ELF-1 (cell line): ENCODE measurements around the gene TMEM240.

ENCODE experiments used
- DNase-seq: peaks from one replicate; pipeline ENCODE4 v3.0.0-alpha.2; 2016; ENCODE audit warnings: low read depth, low spot score

Gene TMEM240

GRCh38 chr1:1540090-1540817 lies at the start of gene TMEM240:
Gene TMEM240 (minus strand): TSS chr1:1540624. CDS start chr1:1540346, 278 bp downstream.
- DNase-seq, result peak; percentile 51

DNA sequence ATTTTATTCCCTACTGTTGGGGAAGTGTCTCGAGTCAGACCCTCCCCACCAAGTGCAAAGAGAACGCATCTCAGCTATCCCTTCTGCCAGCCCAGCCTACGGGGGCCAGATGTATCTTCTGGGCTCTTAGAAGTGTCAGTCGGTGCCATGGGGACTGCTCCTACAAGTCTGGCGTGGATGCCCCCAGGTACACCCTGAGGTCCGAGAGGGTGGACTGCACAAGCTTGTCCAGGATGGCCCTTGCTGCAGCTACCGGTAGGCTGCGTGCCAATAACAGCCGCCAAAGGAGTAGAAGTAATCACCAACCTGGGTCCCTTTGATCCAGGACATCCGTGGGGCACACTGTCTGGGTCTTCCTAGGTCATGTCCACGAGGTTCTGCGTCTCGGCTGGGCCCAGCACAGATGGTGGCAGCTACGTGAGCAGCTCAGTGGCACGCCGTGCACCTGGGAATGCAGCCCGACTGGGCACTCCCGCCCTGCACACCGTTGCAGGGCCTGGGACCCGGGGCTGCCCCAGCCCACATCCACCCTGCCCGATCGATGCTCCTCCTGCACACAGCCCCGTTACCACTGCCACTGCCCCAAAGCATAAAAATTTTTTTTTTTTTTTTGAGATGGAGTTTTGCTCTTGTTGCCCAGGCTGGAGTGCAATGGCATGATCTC lies 43.1 kb upstream of the TMEM240 start:
- DNase-seq, result no peak

DNA sequence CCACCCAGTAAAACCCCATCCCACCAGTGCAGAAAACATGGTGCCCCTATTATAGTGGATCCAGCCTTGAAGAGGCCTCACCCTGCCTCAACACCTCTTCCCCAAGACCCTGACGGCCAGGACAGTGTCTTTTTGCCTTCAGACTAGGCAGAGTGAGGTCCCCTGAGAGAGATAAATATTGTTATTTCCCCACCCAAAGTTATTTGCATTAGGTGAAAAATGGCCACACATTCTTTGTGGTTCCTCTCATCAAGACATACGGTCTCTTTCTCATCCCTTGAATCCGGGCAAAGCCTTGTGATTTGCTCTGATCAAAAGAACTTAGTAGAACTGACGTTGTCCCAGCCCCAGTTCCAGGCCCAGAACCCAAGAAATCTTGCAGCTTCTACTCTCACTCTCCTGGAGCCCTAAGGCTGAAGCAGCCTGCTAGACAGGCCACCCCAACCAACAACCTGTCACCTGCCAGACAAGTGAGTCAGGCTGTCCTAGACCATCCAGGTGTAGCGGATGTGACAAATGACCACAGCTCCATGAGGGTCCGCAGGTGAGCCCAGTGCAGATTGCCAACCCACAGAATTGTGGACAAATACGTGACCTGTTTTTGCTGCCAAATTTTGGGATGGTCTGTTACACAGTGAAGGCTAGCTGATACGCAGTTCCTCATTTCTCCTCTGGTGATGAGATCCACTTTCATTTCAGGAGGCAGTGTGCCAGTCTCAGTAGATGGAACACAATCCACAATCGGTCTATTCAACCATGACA lies 42.3 kb upstream of the TMEM240 start:
- DNase-seq, result no peak

DNA sequence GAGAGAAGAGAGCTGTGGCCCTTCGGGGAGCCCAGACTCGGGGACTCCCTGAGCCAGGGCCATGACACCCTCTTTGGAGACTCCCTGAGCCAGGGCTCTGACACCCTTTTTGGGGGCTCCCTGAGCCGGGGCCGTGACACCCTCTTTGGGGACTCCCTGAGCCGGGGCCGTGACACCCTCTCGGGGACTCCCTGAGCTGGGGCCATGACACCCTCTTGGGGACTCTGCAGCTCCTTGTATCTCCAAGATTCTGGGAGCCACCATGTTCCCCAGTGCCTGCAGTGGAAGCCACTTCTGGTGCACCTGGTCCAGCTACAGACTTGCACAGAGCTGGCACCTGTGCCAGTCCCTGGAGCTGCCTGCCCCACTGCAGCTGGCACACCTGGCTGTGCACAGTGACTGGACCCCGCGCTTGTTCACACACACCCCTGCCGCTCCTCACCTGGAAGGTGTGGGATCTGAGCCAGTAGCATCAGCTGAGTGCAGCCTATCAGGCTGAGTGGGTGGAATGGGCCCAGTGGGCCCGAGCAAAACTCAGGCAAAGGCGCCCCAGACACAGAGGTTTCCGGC lies 38.0 kb upstream of the TMEM240 start:
- no peak for DNase-seq

DNA sequence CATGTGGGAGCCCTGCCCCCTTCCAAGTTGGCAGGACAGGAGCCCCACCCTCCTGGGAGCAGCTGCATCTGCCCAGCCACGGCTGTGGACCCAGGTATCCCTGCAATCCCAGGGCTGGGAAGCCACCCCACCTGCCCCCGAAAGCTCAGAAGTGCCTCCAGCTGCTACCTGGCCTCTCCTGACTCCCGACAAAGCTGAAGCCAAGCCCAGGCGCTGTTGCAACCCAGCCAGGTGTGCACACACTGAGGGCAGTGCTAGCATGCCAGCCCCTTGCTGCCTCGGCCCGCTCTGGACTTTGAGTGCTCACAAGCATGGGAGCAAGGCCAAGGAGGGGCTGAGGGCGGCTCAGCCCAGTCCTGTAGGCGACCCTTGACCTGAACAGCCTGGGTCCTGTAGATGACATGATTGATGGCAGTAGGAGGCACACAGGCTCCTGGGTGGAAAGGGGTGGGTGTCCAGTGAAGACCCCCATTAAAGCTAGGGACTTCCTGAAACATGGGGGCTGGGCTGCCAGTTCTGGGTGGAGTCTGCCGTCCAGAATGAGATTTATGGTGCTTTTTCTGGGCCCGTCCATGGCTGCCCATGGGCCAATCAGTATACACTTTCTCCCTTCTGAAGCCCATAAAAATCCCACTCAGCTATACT lies 37.1 kb upstream of the TMEM240 start:
- DNase-seq, result no peak

DNA sequence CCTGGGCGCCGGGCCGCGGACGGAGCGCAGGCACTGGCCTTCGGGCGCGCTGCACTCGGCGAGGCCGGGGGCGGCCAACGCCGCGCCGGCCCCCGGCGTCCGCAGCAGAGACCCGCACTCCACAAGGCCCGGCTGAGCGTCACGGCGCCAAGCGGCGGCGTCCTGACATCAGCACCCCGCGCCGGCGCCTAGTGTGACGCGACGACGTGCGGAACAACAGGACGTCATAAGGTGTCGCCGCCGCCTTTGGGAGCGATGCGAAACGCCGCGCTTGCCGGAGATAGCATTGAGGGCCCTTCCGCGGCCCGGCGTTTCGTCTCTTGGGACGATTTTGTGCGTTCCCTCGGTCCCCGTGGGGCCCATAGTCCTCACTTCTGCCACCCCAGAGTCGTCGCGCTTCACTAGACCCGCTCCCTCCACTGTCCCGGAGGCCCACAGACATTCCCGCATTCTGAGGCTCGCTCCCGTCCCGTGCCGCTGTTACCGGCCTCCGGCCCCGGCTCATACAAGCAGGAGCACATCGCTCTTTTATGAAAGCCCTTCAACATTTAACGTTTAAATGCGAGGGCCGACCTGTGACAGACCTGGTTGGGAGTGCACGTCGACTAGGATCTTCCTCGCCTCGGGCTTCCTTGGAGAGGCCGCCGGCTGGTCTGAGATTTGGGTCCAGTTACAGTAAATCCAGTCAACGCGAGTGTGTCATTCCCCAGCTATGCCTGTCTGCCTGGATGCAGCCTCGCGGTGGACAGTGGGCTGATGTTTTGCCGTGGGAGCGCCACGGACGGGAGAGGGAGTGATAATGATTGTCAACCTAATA lies 34.5 kb upstream of the TMEM240 start, which contains the start of gene SSU72:
Gene SSU72, minus strand, starts transcription at position 143 of the 817 bp plus-strand sequence. CDS start 306 bp downstream, outside the sequence.
- DNase-seq, result peak; percentile 94

GRCh38 chr1:1573843-1574720 lies 33.7 kb upstream of the TMEM240 start:
- peak; percentile 62 for DNase-seq

DNA sequence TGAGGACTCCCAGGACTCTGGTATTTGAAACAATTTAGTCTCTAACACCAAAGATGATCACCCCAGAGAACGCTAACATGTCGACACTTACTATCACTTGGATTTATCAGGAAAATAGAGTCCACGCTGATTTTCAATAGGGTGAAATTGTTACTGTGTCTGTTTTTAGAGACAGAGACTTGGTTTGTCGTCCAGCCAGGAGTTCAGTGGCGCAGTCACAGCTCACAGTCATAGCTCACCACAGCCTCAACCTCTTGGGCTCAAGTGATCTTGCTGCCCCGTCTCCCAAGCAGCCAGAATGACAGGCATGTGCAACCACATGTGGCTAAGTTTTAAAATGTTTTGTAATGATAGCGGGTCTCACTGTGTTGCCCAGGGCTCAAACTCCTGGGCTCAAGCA lies 28.9 kb upstream of the TMEM240 start:
- no peak for DNase-seq

DNA sequence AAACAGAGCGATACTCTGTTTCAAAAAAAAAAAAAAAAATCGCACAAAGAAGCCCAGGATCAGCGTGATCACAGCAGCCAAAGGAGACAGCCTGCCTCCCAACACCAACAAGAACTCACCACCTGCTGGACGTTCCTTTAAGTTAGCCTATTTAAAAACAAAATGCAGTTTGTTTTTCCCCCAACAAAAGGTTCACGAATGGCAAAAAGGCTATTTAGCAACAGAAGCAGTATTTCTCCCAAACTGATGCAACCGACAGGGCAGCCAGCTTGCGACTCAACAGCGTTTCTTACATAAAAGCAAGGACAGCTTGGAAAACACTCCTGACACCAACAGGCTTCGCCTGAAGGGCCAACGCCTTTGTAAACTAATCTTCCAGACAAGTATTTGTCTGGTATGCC lies 27.5 kb upstream of the TMEM240 start:
- DNase-seq, result peak; percentile 81

DNA sequence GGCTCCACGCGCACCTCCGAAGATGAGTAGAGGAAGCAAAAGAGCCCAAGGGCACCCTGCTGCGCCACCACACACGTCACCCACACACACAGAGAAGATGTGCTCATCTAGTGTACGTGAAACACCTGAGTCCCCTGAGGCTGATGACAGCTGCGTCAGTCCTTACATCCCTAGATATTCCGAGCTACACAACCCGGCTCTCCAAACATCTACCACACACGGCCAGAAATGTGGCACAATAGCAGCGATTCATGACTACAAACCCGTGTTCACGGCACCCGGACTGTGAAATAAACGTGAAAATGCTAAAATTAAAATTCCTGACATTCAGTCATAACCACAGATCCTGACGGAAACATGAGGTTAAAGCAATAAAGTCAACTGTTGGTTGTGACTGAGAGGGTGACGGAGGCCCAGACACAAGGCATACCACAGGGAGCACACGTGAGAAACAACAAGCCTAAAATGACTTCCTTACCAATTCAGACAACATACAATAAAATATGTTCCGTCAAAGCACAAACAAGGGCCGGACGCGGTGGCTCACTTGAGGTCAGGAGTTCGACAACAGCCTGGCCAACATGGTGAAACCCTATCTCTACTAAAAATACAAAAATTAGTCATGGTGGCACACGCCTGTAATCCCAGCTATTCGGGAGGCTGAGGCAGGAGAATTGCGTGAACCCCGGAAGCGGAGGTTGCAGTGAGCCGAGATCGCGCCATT lies 26.9 kb upstream of the TMEM240 start:
- DNase-seq, result no peak

DNA sequence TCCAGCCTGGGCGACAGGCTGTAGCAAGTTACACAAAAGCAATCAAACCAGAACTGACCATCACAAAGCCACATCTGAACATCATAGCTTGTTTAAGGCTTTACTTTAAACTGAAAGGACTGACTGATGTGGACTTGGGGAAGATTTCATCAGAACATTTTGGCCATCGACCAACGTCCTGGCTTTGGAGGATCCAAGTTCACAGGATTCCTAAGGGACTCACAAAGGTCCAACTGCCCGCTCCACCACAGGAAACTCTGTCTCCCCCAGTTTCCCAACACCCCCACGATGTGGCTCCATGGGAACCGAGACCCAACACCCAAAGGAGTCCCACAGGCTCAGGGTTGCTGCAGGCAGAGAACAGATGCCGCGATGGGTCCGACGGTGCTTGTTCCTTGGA lies 24.9 kb upstream of the TMEM240 start:
- DNase-seq, result no peak

DNA sequence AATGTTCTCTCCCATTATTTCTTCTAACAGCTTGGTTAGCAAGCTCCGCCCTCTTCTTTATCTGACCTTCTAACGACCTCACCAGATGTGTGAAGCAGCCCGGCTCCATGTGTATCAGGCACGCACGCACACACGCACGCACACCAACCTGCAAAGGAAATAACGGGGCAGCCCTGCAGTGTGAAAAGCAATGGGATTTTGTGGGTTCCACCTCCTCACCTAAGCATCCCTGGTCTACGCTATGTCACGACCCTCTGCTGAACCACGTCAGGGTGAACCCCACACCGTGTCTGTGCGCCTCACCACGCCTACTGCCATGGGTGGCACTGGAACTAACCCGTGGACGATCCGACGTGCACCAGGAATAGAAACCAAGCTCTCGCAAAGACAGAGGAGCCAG lies 23.8 kb upstream of the TMEM240 start:
- DNase-seq, result no peak

DNA sequence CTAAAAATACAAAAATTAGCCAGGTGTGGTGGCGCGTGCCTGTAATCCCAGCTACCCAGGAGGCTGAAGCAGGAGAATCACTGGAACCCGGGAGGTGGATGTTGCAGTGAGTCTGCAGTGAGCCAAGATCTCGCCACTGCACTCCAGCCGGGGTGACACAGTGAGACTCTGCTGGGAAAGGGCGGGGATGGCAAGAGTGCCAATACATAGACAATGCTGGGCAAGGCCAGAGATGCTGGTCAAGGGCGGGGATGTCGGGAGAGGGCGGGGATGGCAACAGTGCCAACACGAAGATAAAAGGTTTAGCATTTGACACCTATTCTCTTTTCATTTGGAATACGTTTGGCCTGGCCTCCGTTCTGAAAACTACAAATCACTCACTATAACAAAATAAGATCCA lies 23.3 kb upstream of the TMEM240 start:
- no peak for DNase-seq

- DNase-seq, result no peak
Observed at GRCh38 chr1:1562556-1563195, 22.3 kb upstream of the TMEM240 start.

GRCh38 chr1:1561801-1562470 lies 21.5 kb upstream of the TMEM240 start:
- DNase-seq, result no peak

DNA sequence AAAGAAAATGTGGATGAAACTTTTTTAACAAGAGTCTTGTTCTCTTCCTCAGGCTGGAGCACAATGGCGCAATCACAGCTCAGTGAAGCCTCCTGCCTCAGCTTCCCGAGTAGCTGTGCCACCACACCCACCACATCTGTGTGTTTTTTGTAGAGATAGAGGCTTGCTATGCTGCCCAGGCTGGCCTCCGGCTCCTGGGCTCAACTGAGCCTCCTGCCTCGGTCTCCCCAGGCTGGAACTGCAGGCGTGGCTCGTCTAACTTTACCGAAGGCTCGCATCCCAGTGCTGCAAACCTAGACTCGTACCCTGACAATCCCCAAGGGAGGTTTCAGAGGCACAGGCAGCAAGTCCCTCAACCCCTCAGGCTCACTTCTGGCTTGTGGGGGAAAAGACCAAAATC lies 19.8 kb upstream of the TMEM240 start:
- no peak for DNase-seq

DNA sequence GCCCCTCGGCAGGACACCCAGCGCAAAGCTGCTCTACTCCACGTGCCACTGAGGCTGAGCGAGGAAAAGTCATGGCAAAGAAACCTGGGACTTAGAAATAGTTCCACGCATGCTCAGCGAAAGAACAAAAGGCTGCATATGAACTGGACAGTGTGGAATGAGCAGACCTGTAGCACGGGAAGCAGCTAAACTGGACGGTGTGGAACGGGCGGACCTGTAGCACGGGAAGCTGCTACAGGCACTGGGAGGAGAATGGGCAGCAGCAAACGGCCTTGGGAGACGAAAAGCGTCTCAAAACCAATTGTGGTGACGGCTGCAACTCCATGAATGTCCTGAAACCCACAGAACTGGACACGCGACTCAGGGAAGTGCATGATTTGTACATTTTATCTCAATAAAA lies 18.6 kb upstream of the TMEM240 start:
- DNase-seq, result no peak

GRCh38 chr1:1558591-1558990 lies 18.2 kb upstream of the TMEM240 start:
- no peak for DNase-seq
